Measurements from ENCODE around the gene ALOX15B.

The ALOX15B gene

DNA sequence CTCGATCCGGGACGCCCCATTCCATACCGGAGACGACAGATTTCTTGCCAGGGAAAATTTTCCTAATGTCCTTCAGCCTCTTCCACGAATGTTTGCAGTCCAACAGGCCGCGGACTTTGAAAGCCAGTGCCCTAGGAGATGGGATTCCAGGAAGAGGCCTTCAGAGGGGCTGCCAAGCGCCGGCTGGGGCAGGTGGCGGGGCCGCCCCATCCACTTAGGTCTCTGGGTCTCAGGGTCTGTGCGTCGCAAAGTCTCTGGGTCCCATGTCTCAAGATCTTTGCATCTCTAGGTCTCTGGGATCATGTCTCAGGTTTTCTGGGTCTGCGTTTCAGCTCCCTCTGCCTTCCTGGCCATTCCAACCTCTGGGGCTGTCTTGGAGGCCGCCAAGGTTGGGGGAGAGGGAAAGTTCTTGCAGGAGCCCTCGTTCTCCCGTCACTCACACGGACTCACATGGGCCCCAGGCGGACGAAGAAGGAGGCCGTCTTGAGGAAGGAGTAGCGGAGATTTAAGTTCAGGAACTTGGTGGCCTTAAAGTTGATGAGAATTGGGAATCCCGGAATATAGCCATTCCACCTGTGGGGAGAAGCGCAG, 41.4 kb downstream of the ALOX15B start:
- no peak for DNase-seq (ENCODE audit: low spot score)

- DNase-seq (ENCODE audit: low spot score) = no peak
Measured at GRCh38 chr17:8080799-8081219, 42.0 kb downstream of the ALOX15B start.

DNA sequence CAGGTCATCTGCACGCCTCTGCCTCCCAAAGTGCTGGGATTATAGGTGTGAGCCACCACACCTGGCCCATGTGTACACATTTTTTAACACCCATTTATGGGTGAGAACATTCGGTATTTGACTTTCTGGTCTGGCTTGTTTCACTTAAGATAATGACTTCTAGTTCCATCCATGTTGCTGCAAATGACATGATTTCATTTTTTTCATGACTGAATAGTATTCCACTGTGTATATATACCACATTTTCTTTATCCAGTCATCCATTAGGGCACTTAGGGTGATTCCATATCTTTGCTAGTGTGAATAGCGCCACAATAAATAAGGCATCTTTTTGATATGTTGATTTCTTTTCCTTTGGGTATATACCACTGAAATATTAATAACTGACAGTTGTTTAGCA, 43.0 kb downstream of the ALOX15B start:
- DNase-seq (ENCODE audit: low spot score) = no peak

DNA sequence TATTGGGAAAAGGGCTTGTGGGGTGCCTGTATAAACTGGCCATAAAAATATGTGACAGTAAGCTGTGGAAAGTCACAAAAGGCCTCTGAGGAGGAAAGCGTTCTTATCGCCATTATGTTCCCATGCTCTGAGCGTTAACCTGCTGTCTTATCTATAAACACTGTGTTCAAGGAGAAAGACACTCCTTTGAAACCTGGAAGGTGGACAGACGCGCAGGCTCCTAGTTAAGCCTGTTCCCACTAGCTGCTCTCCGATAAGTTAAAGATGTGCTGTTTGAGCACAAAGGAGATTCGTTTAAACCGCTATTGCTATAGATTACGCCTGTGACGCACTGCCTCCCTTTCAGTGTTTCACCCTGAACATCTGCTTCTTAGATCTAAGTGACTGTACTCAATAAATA, 43.4 kb downstream of the ALOX15B start:
- no peak for DNase-seq (ENCODE audit: low spot score)

DNA sequence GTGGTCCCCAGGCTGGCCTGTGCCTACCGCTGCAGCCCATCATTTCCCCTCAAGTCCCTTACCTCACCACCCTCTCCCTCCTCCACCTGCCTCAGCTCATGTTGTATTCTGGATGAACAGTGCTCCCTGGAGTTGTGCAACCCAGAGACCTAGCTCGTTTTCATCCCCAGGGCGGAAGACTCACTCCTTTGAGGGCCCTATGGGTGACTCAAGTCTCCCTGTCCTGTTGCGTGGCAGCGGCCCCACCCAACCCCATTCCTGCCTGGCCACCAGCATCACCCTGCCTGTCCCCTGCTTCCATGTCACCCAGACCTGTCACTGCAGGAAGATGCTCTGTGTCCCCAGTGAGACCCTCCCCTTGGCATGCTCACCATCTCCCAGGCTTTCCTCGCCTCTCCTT, 45.4 kb downstream of the ALOX15B start:
- DNase-seq (ENCODE audit: low spot score) = no peak

DNA sequence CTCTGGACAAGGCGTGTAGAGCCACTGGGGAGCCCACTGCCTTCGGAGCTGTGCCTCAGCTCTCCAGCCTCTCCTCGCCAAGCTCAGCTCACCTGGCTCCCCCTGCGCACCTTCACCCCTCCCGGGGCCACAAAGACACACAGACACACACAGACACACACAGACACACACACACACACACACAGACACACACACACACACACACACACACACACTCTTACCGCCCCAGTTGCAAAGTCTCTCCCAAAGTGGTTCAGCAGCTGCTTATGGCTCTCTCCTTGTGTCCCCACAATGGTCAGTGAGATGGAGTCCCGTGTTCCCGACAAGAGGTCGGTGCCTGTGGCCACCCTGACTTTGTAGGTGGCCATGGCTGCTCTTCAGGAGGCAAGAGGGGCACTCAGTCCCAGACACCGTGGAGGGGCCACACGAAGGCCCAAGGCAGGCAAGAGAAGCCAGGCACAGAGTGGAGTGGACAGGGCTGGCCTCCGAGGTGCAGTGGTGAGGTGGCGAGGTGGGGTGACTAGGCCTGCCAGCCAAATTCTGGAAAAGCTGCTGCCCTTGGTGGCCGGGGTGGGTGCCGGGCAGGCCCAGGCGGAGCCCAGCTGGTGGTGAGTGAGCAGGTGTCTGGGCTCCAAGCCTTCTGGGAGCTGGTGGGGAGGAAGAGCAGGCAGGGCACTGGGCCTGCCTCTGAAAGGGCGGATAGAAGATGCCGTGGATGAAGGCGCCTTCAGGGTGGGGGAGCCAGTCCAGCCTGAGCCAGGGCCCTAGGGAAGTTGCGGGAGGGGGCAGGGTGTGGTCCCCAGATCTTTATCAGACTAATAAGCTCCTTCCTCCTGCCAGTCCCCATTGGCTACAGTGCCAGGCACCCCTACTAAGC, 48.5 kb downstream of the ALOX15B start, which contains the start of gene ALOX12B:
TSS of gene ALOX12B (minus strand) at position 642 of the 877 bp plus-strand sequence. CDS start at position 368, 274 bp downstream.
- no peak for DNase-seq (ENCODE audit: low spot score)

- DNase-seq (ENCODE audit: low spot score) = no peak
Measured at GRCh38 chr17:8087952-8088230, 49.0 kb downstream of the ALOX15B start.

DNA sequence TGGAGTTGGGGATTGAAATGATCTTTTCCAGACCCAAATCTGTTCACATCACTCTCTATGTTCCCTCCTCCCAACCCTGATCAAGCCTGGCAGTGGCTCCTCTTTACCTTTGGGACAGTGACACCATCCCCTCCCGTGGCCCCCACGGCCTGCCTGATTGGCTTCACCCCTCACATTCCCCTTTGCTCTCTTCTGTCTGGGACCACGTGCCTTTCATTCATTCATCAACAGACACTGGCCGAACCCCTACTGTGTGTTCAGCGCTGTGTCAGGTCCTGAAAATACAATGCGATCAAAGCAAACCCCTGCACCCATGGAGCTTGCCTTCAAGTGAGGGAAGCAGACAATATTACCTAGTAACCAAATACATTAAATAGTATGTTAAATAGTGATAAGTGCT, 50.9 kb downstream of the ALOX15B start:
- DNase-seq (ENCODE audit: low spot score) = no peak

GRCh38 chr17:8091033-8091687, 52.3 kb downstream of the ALOX15B start:
- DNase-seq (ENCODE audit: low spot score) = peak; percentile 89

- DNase-seq (ENCODE audit: low spot score) = no peak
Measured at GRCh38 chr17:8095361-8095760, 56.5 kb downstream of the ALOX15B start.

- no peak for DNase-seq (ENCODE audit: low spot score)
Measured at GRCh38 chr17:8096541-8096940, 57.7 kb downstream of the ALOX15B start.

Measured in NAMALWA (cell line).